GM18870 (cell line): ENCODE results near the gene KRI1.
"Not testable (repeated sequence)": the region's sequence is repeated elsewhere in the genome, so short reads cannot be mapped to it uniquely, and the experiment has no call there.

Experiments used
- ATAC-seq: cut with Tn5 transposase; IDR thresholded peaks from one replicate; pipeline ENCODE4 v1.9.1; 2021; ENCODE audit warnings: moderate library complexity; ENCODE audit not compliant: unreplicated experiment

Gene KRI1

GRCh38 chr19:10551006-10551405 lies 14.8 kb downstream of the KRI1 start:
- ATAC-seq, result not testable (repeated sequence)

DNA sequence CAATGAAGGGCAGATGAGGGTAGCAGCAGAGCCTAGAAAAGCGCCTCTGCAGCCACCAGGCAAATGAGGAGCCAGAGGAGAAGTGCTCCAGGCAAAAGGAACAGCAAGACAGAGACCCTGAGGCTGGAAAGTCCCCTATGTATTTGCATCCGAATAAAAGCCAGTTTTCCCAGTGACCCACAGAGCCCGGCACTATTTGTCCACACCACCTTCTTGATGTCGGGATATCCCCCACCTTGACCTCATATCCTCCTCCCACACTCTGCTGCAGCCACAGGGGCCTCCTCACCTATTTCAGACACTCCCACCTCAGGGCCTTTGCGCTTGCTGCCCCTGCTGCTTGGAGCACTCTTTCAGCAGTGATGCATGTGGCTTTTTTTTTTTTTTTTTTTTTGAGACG lies 15.5 kb downstream of the KRI1 start:
- ATAC-seq, result no peak

- ATAC-seq, result no peak
Observed at GRCh38 chr19:10549733-10550132, 16.1 kb downstream of the KRI1 start.

- ATAC-seq, result no peak
Observed at GRCh38 chr19:10548746-10549276, 17.0 kb downstream of the KRI1 start.

DNA sequence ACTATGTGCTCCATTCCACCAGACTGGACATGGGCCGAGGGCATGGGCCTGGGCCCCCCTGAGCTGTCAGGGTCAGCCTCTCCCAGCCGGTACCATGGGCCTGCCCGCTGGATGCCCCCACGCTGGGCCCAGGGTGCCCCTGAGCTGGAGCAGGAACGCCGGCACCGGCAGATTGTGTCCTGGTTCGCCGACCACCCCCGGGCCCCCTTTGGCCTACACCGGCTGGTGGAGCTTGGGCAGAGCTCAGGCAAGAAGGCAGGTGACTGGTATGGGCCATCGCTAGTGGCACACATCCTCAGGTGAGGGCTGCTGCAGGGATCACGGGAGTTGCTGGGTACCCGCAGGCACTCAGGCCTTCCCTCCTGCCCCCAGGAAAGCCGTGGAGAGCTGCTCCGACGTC lies 19.0 kb downstream of the KRI1 start:
- ATAC-seq, result no peak

GRCh38 chr19:10544753-10545251 lies 21.0 kb downstream of the KRI1 start:
- ATAC-seq, result no peak

DNA sequence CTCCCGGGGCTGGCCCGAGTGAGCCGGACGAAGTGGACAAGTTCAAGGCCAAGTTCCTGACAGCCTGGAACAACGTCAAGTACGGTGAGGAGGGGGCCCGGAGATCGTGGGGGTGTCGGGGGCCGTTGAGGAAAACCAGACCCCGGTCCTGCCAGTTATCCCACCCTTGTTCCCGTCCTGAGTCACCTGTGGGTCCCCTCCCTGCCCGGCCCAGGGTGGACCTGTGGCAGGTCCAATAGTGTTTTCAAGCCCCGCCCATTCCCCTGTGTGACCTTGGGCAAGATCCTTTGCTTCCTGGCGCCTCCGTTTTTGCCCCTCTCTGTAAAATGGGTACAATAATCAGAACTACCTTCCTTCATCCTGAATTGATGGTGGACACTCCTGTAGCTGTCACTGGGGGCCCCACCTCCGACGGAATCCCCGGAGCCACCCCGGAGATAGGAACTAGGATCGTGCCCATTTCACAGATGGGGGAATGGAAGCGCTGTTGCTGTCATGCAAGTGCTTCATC lies 21.5 kb downstream of the KRI1 start:
- no peak for ATAC-seq

DNA sequence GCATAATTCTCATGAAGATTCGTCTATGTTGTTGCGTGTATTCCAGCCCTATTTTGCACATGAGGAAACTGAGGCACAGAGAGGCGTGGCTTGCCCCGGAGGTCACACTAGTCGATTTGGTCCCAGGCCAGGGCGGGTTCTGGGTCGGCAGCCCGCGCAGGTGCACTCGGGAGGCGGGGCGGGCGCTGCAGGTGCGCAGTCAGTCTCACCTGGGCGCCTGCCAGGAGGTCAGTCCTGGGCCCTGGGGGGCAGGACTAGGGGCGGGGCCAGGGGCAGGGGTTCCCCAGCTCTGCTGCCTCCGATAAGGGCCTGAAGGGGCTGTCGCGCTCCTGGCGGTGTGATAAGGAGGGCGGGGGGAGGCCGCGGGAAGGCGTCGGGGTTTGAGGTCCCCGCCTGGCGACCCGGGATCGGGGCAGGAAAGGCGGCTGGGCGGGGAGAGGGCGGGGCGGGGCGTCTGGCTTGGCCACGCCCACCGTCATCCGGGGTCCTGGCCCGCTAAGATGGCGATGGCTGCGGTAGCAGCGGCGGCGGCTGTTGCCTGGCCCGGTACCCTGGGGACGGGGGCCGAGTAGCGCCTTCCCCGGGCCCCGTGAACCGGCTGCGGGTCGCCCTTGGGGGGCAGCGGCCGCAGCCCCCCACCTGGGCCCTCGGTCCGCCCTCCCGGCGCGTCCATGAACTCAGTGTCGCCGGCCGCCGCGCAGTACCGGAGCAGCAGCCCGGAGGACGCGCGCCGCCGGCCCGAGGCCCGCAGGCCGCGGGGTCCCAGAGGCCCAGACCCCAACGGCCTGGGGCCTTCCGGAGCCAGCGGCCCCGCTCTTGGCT lies 22.2 kb downstream of the KRI1 start, which contains the start of gene ATG4D:
ATG4D (plus strand) TSS at position 485 of the 822 bp plus-strand sequence; CDS start at position 672, 187 bp downstream.
- no peak for ATAC-seq

DNA sequence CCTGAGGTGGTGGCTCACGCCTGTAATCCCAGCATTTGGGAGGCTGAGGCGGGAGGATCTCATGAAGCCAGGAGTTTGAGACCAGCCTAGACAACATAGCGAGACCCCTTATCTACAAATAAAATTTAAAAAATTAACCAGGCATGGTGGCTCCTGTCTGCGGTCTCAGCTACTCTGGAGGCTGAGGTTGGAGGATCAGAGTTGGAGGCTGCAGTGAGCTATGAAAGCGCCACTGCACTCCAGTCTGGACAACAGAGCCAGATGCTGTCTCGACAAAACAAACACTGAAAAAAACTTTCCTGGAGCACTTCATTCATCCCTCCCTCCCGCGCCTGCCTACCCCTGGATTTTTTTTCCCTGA lies 22.8 kb downstream of the KRI1 start:
- no peak for ATAC-seq

DNA sequence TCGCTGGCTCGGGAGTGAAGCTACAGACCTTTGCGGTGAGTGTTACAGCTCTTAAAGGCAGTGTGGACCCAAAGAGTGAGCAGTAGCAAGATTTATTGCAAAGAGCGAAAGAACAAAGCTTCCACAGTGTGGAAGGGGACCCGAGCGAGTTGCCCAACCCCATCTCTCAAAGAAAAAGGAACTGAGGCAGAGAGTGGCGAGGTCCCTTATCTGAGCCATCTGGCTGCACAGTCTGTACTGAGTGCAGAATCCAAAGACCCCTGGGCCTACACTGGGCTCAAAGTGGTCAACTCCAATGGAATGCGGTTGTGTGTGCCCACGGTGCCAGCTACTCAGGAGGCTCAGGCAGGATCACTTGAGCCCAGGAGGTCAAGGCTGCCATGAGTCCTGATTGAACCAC lies 26.8 kb downstream of the KRI1 start:
- ATAC-seq, result not testable (repeated sequence)

DNA sequence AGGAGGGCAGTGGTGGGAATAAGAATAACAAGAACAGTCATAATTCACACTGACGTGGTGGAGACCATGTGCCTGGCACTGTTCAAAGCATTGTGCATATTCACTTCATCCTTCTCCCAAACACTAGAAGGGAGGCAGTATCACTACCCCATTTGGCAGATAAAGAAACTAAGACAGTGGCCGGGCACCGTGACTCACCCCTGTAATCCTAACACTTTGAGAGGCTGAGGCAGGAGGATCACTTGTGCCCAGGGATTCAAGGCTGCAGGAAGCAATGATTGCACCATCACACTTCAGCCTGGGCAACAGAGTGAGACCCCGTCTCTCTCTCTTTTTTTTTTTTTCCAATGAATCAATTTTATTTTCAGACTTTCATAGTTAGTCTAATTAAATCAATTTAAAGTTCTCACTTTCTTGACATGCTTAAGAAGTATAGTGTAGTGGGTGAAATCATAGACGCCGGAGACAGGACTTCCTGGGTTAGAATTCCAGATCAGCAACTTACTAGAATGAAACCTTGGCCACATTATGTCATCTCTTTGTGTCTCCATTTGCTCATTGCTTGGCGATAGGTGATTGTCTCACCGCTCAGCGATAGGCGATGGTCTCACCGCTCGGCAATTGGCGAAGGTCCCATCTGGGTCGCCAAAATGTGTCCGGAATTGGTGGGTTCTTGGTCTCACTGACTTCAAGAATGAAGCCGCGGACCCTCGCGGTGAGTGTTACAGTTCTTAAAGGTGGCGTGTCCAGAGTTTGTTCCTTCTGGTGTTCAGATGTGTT lies 27.4 kb downstream of the KRI1 start:
- no peak for ATAC-seq

GRCh38 chr19:10537668-10538067 lies 28.1 kb downstream of the KRI1 start:
- ATAC-seq, result no peak

GRCh38 chr19:10535613-10536012 lies 30.2 kb downstream of the KRI1 start:
- no peak for ATAC-seq

GRCh38 chr19:10533646-10534386 lies 32.0 kb downstream of the KRI1 start:
- no peak for ATAC-seq

DNA sequence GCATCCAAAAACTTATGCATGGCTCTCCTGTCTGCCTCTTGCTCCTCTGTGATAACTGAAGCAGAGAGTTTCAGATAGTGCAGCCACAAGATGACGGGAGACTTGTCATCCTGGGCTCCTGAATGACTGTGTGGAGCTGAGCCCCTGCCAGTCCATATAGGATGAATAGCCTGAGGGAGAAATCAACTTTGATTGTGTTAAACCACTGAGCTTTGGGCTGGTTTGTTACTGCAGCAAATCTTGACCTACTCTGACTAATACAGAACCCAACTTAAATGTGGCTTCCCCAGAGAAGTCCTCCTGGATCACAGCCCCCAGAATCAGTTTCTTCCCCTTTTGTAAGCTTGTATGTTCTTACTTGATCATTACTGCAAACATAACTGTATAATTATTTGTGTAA lies 33.4 kb downstream of the KRI1 start:
- no peak for ATAC-seq

DNA sequence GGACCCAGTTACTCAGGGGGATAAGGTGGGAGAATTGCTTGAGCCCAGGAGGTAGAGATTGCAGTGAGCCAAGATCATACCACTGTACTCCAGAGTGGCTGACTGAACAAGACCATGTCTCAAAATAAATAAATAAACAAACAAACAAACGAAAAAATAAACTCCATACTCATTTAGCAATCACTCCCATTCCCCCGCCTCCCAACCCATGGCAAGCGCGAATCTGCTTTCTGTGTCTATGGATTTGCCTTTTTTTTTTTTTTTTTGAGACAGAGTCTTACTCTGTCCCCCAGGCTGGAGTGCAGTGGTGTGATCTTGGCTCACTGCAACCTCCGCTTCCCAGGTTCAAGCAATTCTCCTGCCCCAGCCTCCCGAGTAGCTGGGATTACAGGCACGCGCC lies 38.9 kb downstream of the KRI1 start:
- not testable (repeated sequence) for ATAC-seq

GRCh38 chr19:10525636-10526035 lies 40.2 kb downstream of the KRI1 start:
- no peak for ATAC-seq

DNA sequence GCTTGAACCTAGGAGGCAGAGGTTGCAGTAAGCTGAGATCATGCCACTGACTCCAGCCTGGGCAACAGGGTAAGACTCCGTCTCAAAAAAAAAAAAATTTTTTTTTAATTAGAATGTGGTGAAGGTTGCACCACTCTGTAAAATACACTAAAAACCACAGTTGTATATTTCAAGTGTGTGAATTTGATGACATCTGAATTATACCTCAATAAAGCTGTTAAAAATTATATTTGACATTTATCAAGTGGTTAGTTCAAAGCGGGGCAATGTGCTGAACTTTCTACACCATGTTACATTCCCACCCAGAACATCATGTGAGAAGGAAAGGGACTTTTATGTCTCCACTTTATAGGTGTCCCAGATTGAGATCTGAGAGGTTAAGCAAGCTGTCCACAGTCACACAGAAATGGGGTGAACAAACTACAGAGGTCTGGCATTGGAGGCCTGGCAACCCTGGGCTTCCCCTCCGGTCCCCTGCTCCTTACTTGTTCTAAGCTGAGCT lies 42.6 kb downstream of the KRI1 start:
- no peak for ATAC-seq

- ATAC-seq, result no peak
Observed at GRCh38 chr19:10521461-10522171, 44.2 kb downstream of the KRI1 start.
